ENCODE data around the gene SMAD4.

SMAD4 gene

GRCh38 chr18:51025512-51025911 lies 4.5 kb upstream of the SMAD4 start:
- no peak for DNase-seq

- peak; percentile 9 for DNase-seq
Measured at GRCh38 chr18:51028201-51028805, 1.7 kb upstream of the SMAD4 start.

- no peak for DNase-seq
Measured at GRCh38 chr18:51029378-51029693, 677 bp upstream of the SMAD4 start.

DNA sequence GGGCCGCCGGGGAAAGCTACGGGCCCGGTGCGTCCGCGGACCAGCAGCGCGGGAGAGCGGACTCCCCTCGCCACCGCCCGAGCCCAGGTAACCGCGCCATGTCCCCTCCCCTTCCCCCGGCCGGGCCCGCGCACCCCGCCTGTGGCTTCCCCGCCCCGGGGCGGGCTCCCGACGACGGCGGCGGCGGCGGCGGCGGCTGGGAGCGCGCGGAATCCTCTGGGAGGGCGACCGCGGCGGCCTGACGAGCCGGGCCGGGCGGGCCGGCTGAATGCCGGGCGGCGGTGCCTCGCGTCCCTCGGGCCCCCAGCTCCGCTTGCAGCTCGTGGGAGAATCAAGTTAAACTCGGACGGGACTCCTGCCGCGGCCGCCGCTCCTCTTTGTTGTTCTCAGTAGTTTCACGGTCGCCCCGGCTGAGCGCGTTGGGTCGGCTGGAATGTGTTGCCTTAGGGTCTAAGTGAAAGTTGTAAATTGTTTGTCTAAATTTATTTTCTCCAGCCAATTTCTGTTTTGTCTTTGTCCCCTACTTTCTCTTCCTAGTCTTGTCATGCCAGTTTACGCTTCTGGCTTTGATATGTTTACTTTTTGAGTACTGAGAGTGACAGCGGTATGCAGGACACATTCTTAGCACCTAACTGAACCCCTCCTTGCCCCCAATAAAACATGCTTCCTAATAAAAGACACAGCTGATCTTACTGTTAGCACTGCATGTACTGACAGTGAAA lies 685 bp downstream of the SMAD4 start:
- peak; percentile 76 for DNase-seq

DNA sequence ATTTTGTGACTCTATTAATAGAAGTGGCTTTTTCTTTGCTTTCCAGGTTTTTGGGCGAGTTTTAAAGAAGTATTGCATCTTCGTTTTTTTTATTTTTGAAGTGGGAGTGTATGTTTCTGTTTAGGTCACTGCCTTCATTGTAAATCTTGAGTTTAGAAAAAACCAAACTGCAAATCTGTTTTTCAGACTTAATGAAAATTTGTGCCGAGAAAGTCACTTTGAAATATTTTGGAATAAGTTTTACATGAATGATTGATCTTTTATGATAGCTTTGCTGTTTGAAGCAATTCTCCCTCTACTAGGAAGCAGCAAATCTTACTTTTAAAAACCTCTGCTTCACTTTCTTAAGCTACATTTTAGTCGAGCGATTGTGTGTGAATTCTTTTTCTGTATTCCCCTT lies 2.2 kb downstream of the SMAD4 start:
- no peak for DNase-seq

DNA sequence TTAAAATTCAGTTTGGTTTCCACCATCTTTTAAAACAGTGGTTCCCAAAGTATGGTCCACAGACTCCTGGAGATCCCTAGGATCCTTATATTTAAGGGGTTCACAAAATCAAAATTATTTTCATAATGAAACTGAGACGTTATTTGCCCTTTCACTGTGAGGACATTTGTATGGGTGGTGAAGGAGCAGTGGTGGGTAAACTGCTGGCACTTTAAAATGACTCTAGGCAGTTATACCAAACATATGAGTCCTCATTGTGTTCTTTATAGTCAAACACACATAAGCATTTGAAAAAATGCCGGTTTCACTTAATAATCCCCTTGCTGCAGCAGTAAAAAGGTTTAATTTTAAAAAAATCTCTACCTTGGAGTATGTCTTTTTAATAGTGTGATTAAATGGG lies 7.2 kb downstream of the SMAD4 start:
- no peak for DNase-seq

DNA sequence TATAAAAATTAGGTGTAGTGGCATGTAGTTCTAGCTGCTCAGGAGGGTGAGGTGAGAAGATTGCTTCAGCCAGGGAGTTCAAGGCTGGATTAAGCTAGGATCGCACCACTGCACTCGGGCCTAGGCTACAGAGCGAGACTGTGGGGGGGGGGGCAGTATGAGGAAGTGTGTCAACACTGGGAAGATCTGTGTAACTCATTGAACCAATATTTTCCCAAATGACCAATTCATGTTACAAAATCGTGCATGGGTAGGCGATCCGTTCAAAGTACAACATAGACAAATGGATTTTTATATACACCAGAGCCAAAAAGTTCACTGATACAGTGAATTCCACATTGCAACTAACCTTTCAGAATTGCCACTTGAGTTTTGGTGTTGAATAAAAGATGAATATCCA lies 8.1 kb downstream of the SMAD4 start:
- DNase-seq: no peak

GRCh38 chr18:51039138-51040112 lies 9.4 kb downstream of the SMAD4 start:
- no peak for DNase-seq

- DNase-seq: no peak
Measured at GRCh38 chr18:51041677-51042352, 11.8 kb downstream of the SMAD4 start.

GRCh38 chr18:51044928-51045585 lies 15.0 kb downstream of the SMAD4 start:
- no peak for DNase-seq

DNA sequence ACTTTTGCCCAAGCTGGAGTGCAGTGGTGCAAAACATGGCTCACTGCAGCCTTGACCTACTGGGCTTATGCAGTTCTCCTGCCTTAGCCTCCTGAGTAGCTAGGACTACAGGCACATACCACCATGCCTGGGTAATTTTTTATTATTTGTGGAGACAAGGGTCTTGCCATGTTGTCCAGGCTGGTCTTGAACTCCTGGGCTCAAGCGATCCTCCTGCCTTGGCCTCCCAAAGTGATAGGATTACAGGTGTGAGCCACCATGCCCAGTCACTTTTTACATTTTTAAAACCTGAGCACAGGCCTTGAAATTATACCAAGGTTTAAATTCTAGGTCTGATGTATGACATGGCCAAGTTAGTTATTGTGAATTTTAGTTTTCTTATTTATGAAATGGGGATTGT lies 18.2 kb downstream of the SMAD4 start:
- no peak for DNase-seq

DNA sequence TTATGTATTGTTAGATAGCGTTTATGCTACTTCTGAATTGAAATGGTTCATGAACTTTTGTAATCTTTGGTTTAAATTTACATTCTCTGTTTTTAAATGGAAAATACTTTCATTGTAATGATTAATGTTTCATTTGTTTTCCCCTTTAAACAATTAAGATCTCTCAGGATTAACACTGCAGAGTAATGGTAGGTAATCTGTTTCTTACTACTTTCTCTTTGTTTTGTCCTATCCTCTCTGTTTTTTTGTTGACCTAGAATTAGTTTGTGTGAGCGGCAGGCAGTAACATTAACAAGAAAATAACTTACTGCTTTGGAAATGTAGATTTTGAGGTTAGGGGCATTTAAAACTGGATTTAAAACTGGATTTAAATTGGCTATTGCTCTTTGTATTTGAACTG lies 19.1 kb downstream of the SMAD4 start:
- no peak for DNase-seq

DNA sequence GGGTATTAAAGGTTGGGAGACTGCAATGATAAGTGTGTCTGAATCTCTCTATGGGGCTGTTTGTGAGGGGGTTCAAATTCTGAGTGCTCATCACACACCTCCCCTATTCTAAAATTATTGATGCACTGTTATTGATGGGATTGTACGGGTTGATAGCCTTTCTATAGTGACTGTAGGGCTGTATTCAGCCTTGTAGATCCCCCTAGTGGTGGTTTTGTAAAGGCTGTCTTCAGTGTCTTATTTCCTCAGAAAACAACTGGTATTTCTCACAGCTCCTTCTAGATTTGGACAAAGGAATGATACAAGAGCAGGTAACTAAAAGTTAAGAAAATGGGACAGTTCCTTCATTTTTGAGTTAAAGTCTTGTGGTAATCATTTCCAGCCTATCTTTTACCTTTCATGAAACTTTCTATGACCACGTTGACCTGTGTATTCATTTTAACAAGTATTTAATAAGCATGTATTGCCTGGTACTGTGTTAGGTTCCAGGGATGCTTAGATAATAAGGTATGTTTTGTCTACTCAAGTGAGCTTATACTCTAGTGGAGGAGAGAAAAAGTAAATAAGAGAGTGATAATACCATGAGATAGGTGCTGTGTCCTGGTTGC lies 21.2 kb downstream of the SMAD4 start:
- no peak for DNase-seq

- no peak for DNase-seq
Measured at GRCh38 chr18:51053814-51054213, 23.8 kb downstream of the SMAD4 start.

DNA sequence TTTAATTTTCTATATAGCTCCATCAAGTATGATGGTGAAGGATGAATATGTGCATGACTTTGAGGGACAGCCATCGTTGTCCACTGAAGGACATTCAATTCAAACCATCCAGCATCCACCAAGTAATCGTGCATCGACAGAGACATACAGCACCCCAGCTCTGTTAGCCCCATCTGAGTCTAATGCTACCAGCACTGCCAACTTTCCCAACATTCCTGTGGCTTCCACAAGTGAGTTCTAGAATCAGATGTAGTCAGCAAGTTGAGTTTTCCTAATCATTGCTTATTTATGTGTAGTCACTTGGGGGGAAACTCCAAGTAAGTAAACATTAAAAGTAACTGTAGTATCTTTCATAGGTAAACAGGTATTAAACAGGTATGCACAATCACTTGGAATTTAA lies 24.8 kb downstream of the SMAD4 start:
- DNase-seq: no peak

DNA sequence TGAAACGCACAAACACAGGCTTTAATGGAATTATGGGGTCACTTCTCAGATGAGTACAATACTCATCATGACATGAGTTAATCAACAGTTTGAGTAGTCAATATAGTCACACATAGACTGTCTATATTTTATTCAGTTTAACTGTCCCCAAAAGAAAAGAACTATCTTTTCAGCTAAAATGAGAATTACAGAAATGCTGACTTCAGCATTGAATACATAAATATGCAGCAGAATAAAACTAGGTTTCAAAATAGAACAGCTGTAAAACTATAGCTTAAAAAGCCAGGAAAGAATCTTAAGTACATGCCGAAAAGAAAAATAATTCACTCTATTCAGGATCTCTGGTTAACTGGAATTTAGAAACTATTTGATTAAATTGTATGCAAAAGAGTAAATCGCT lies 30.0 kb downstream of the SMAD4 start:
- DNase-seq: no peak

GRCh38 chr18:51064256-51064655 lies 34.2 kb downstream of the SMAD4 start:
- no peak for DNase-seq

DNA sequence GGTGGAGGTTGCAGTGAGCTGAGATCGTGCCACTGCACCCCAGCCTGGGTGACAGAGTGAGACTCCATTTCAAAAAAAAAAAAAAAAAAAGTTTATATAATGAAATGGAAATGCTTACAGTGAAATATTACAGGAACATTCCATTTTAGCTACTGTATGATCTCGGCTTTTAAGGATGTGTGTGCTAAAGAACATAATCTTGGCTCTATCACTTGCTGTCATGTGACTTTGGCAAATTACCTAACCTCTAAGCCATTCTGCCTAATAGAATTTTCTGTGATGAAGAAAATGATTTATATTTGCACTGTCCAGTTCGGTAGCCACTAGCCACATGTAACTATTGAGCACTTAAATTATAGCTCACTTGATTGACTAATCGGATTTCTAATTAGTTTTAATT lies 36.3 kb downstream of the SMAD4 start:
- DNase-seq: no peak

DNA sequence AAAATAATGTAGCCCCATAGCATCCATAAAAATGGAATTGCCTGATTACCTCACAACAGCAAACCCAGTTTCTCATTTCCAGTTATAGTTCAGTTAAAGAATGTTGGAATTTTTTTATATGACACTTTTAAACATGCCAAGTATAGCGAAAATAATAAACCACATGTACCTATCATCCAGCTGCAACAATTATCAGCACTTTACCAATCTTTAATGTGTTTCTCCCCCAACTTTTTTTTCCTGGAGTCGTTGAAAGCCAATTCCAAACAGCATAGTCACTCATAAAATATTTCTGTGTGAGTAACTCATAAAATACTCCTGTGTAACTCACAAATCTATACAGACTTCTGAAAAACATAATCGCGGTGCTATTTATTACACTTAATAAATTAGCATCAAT lies 38.1 kb downstream of the SMAD4 start:
- no peak for DNase-seq

GRCh38 chr18:51069885-51070284 lies 39.9 kb downstream of the SMAD4 start:
- DNase-seq: no peak

DNA sequence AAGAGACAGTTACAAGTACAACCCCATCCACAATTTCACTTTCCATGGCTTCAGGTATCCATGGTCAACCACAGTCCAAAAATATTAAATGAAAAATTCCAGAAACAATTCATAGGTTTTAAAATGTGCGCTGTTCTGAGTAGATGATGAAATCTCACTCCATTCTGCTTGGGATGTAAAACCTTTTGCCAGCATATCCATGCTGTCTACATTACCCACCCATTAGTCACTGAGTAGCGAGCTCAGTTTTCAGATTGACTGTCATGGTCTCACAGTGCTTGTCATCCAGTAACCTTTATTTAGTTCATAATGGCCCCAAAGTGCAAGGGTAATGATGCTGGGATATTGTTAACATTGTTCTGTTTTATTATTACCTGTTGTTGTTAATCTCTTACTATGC lies 40.5 kb downstream of the SMAD4 start:
- DNase-seq: no peak

GRCh38 chr18:51072586-51073313 lies 42.7 kb downstream of the SMAD4 start:
- no peak for DNase-seq

Measured in stimulated activated CD4-positive, alpha-beta T cell treated with anti-CD3 and anti-CD28 coated beads, Interleukin-15, amount 100 ng/mL, for 24 hours (primary cell).